HCT116 (cell line): ENCODE data around the gene GPHN. TPM values are rescaled to one million over a fixed set of nuclear protein-coding genes. Genes with fewer than 3 reads are reported as not detected.

Source experiments
- ATAC-seq: fragments of 200-7000 bp; cut with Tn5 transposase; 2 replicates; pipeline ENCODE4 v1.9.1; 2020; ENCODE audit warnings: mild to moderate bottlenecking, moderate library complexity
- BruUV-seq: library from RNA; stranded (reverse); fragments of 400-500 nt; replicated peaks from 2 replicates; lab custom pipeline; 2021; lab: Mats Ljungman, UMichigan
- CTCF ChIA-PET: fragments of 300-600 bp; sonication (Branson Sonifier 250); formaldehyde crosslinking; loops from one replicate; lab custom pipeline; 2021; ENCODE audit warnings: antibody characterized with exemption; lab: Charles Lee
- POLR2A ChIA-PET: fragments of 300-600, 350-600 bp; sonication (Branson Sonifier 250); formaldehyde crosslinking; loops from one replicate; lab custom pipeline; 2021; ENCODE audit warnings: antibody characterized with exemption; lab: Charles Lee
- RAD21 ChIA-PET, 2 experiments: fragments of 300-600 bp; sonication (Branson Sonifier 250); formaldehyde crosslinking; loops; one replicate each; lab custom pipeline; 2023; ENCODE audit warnings: low total read pairs in 2 of 2; ENCODE audit not compliant: uncharacterized antibody in 2 of 2, unreplicated experiment in 2 of 2, low non-redundant PET in 1 of 2; lab: Charles Lee
- DNase-seq: peaks from one replicate; pipeline ENCODE4 v3.0.0-alpha.2; 2010; ENCODE audit warnings: low read depth, low spot score
- H2AFZ ChIP-seq: fragments of 200-600 bp; shearing (Covaris generic), sonication (generic); 2 replicates; pipeline ENCODE4 v1.6.1; 2017; ENCODE audit warnings: low read depth, mixed run types, mixed read lengths, antibody characterized with exemption, low read length; ENCODE audit not compliant: poor library complexity, severe bottlenecking
- H3K27ac ChIP-seq: 2 replicates; pipeline ENCODE4 v1.5.1; 2012; ENCODE audit warnings: low read depth, low read length
- H3K27me3 ChIP-seq: fragments of 200-600 bp; sonication (generic); 2 replicates; pipeline ENCODE4 v1.6.1; 2016; ENCODE audit warnings: mixed run types, low read length, mixed read lengths; ENCODE audit not compliant: insufficient read depth
- H3K36me3 ChIP-seq, 2 experiments: fragments of 200-500 bp in 1 of 2; fragments of 200-600 bp in 1 of 2; sonication (Bioruptor generic) in 1 of 2; sonication (generic) in 1 of 2; 2 replicates each; pipeline versions ENCODE4 v1.5.1 to v1.6.1; 2014 to 2016; ENCODE audit warnings: low read length in 2 of 2, inconsistent platforms in 1 of 2, mixed read lengths in 1 of 2, mixed run types in 1 of 2; ENCODE audit not compliant: insufficient read depth in 2 of 2, control insufficient read depth in 1 of 2
- H3K4me1 ChIP-seq, 2 experiments: fragments of 200-600 bp in 1 of 2; sonication (generic) in 1 of 2; 2 replicates each; pipeline versions ENCODE4 v1.5.1 to v1.6.1; 2012 to 2017; ENCODE audit warnings: low read length in 2 of 2, inconsistent platforms in 1 of 2, mild to moderate bottlenecking in 1 of 2, mixed read lengths in 1 of 2, mixed run types in 1 of 2, moderate library complexity in 1 of 2; ENCODE audit not compliant: insufficient read depth in 2 of 2, control insufficient read depth in 1 of 2
- H3K4me2 ChIP-seq: fragments of 200-600 bp; sonication (generic); 2 replicates; pipeline ENCODE4 v1.6.1; 2017; ENCODE audit warnings: mixed run types, low read length, mixed read lengths
- H3K4me3 ChIP-seq, 2 experiments: fragments of 200-600 bp in 1 of 2; sonication (generic) in 1 of 2; replicated peaks in 1 of 2; 2 replicates each; pipeline ENCODE4 v1.5.1; 2011 to 2016; ENCODE audit warnings: low read length in 2 of 2, control low read depth in 1 of 2, low read depth in 1 of 2, mild to moderate bottlenecking in 1 of 2, mixed read lengths in 1 of 2, mixed run types in 1 of 2
- H3K79me2 ChIP-seq: fragments of 200-600 bp; sonication (generic); 2 replicates; pipeline ENCODE4 v1.6.1; 2017; ENCODE audit warnings: mild to moderate bottlenecking, mixed run types, low read length, moderate library complexity, mixed read lengths; ENCODE audit not compliant: insufficient read depth
- H3K9ac ChIP-seq: fragments of 200-600 bp; sonication (generic); 2 replicates; pipeline ENCODE4 v1.6.1; 2016; ENCODE audit warnings: low read length, mixed read lengths
- H3K9me2 ChIP-seq: fragments of 200-600 bp; sonication (generic), shearing (Covaris generic); 2 replicates; pipeline ENCODE4 v1.6.1; 2017; ENCODE audit warnings: mixed run types, mild to moderate bottlenecking, moderate library complexity; ENCODE audit not compliant: insufficient read depth
- H3K9me3 ChIP-seq, 2 experiments: fragments of 200-500 bp in 1 of 2; fragments of 200-600 bp in 1 of 2; sonication (Bioruptor generic) in 1 of 2; sonication (generic) in 1 of 2; 2 replicates each; pipeline ENCODE4 v1.6.1; 2014 to 2017; ENCODE audit warnings: low read length in 2 of 2, mixed read lengths in 2 of 2, inconsistent platforms in 1 of 2, low read depth in 1 of 2, mild to moderate bottlenecking in 1 of 2, mixed run types in 1 of 2, moderate library complexity in 1 of 2; ENCODE audit not compliant: control insufficient read depth in 1 of 2, insufficient read depth in 1 of 2
- H4K20me1 ChIP-seq: fragments of 200-600 bp; sonication (generic), shearing (Covaris generic); 2 replicates; pipeline ENCODE4 v1.6.1; 2017; ENCODE audit warnings: mixed run types, mild to moderate bottlenecking, moderate library complexity; ENCODE audit not compliant: insufficient read depth
- CEBPB ChIP-seq: IDR thresholded peaks from 2 replicates; pipeline ENCODE4 v1.6.1; 2012; ENCODE audit warnings: low read depth
- EGR1 ChIP-seq: IDR thresholded peaks from 2 replicates; pipeline ENCODE4 v1.6.1; 2012; ENCODE audit warnings: low read depth
- EZH2 ChIP-seq: fragments of 200-600 bp; sonication (generic); IDR thresholded peaks from 2 replicates; pipeline ENCODE4 v1.6.1; 2017; ENCODE audit warnings: antibody characterized with exemption, mixed run types
- POLR2AphosphoS5 ChIP-seq: IDR thresholded peaks from 2 replicates; pipeline ENCODE4 v1.6.1; 2011; ENCODE audit warnings: mild to moderate bottlenecking, low read depth, low read length, moderate library complexity
- RAD21 ChIP-seq: IDR thresholded peaks from 2 replicates; pipeline ENCODE4 v1.6.1; 2012; ENCODE audit warnings: low read depth, mild to moderate bottlenecking
- SIN3A ChIP-seq: IDR thresholded peaks from 2 replicates; pipeline ENCODE4 v1.6.1; 2012; ENCODE audit warnings: low read depth
- YY1 ChIP-seq: IDR thresholded peaks from 2 replicates; pipeline ENCODE4 v1.6.1; 2011; ENCODE audit warnings: low read length, low read depth, moderate library complexity, mild to moderate bottlenecking; ENCODE audit not compliant: insufficient replicate concordance; ENCODE audit errors: extremely low read depth
- ZFX ChIP-seq: fragments of 450-650 bp; IDR thresholded peaks from 2 replicates; pipeline ENCODE4 v1.6.1; 2017
- intact Hi-C: fragments of 100-400 bp; cut with micrococcal nuclease; formaldehyde crosslinking; loops from 2 replicates; pipeline ENCODE4 v1.10.0; 2022
- total RNA-seq: library from RNA; stranded (reverse); gene quantifications from one replicate; pipeline ENCODE4 v1.2.1, GENCODE V29; 2021; ENCODE audit not compliant: unreplicated experiment
- TF ChIP-seq, protein P1 (sequence below): IDR thresholded peaks from 2 replicates; pipeline ENCODE4 v1.6.1; 2012
- TF ChIP-seq, protein P2 (sequence below), 3 experiments: fragments of 200-600 bp in 1 of 3; sonication (generic) in 1 of 3; IDR thresholded peaks in 2 of 3; conservative IDR thresholded peaks in 1 of 3; 2 replicates each; pipeline ENCODE4 v1.5.1; 2012 to 2017; ENCODE audit warnings: low read depth in 2 of 3, low read length in 2 of 3, antibody characterized with exemption in 1 of 3, borderline replicate concordance in 1 of 3, control low read depth in 1 of 3, mild to moderate bottlenecking in 1 of 3, mixed read lengths in 1 of 3, mixed run types in 1 of 3, moderate library complexity in 1 of 3; ENCODE audit not compliant: insufficient read depth in 1 of 3
- TF ChIP-seq, protein P3 (sequence below): IDR thresholded peaks from 2 replicates; pipeline ENCODE4 v1.6.1; 2012; ENCODE audit warnings: low read depth

Gene GPHN
- total RNA-seq, 1 experiment from 2014 or later, result 43.8 TPM

DNA sequence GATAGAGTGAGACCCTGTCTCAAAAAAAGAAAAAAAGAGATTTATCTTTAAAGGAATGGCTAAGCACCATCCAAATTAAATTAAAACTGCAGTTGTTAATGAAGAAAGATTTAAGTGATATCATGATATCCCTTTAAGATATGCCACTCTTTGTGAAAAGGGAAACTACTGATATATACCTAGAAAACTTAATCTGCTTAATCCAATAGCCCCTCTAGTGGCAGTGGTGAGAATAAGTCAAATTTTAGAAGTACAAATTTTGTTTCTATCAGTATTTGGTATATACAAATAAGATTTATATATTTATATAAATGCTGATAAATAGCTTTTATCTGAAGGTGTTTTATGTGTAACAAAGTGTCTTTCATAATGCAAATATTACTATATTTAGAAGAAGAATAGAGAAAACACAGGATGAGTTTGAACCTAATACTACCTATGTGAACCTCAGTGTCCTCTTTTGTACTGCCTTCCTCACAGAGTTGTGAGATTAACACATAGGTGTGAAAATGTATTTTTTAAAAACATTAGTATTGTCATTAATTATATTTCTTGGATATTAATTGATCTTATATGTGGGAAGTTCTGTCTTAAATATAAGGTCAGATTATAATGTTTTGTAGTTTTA lies 629.9 kb downstream of the GPHN start:
- TF ChIP-seq CEBPB, result no peak
- TF ChIP-seq, protein P1, sequence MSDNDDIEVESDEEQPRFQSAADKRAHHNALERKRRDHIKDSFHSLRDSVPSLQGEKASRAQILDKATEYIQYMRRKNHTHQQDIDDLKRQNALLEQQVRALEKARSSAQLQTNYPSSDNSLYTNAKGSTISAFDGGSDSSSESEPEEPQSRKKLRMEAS, result no peak
- TF ChIP-seq RAD21, result peak; percentile 35; the same call in 1 of the 2 replicates
- TF ChIP-seq, protein P2, sequence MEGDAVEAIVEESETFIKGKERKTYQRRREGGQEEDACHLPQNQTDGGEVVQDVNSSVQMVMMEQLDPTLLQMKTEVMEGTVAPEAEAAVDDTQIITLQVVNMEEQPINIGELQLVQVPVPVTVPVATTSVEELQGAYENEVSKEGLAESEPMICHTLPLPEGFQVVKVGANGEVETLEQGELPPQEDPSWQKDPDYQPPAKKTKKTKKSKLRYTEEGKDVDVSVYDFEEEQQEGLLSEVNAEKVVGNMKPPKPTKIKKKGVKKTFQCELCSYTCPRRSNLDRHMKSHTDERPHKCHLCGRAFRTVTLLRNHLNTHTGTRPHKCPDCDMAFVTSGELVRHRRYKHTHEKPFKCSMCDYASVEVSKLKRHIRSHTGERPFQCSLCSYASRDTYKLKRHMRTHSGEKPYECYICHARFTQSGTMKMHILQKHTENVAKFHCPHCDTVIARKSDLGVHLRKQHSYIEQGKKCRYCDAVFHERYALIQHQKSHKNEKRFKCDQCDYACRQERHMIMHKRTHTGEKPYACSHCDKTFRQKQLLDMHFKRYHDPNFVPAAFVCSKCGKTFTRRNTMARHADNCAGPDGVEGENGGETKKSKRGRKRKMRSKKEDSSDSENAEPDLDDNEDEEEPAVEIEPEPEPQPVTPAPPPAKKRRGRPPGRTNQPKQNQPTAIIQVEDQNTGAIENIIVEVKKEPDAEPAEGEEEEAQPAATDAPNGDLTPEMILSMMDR (IDR thresholded peaks at IDR 0.05 in 2 of 3, conservative IDR thresholded peaks at IDR 0.05 in 1 of 3; ENCODE audit: borderline replicate concordance in 1 of 3, insufficient read depth in 1 of 3, low read depth in 2 of 3, low read length in 2 of 3), result peak; percentile 14 to 57 (median 53); a peak in 5 of 6 replicates
- intact Hi-C loops, result no loop called here
- Histone ChIP-seq H3K36me3 (no peaks in the 10 kb centered on the region), H3K4me1 (no peaks in the 10 kb centered on the region), H4K20me1 (no peaks in the 10 kb centered on the region), H3K4me3 (no peak overlapping the region), H3K4me2 (no peak overlapping the region), H3K9me2 (no peaks in the 10 kb centered on the region), H3K27me3 (no peaks in the 10 kb centered on the region), H3K9me3 (no peaks in the 10 kb centered on the region), H3K79me2 (no peaks in the 10 kb centered on the region), H3K9ac (no peak overlapping the region), H3K27ac (no peak overlapping the region), H2AFZ (no peak overlapping the region)
- BruUV-seq, result no TSS peak
- ATAC-seq (peak; percentile 62), DNase-seq (no peak)
- CTCF ChIA-PET, result no interaction called here
- RAD21 ChIA-PET, result no interaction called here
- POLR2A ChIA-PET, result no interaction called here

DNA sequence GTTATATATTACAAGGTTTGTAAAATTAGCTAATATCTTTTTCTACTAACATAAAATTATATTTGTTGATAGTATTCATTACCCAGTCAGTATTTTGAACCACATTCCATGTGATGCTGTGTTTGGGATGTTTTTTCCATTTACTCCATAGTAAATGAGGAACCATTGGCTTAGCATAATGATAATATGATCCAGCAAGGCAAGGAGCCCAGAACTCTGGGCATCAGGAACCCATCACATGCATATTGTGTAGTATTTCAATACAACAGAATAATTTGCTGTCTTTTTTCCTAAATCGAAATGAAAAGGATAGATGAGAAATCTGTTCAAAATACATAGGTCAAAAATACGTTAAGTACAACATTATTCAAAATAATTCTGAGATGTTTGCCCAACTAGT lies 632.6 kb downstream of the GPHN start:
- Histone ChIP-seq H3K9me3 (no peaks in the 10 kb centered on the region), H3K4me1 (no peaks in the 10 kb centered on the region)
- CTCF ChIA-PET, result no interaction called here
- TF ChIP-seq SIN3A (no peak), RAD21 (no peak), EGR1 (no peak), EZH2 (no peak), POLR2AphosphoS5 (no peak), YY1 (no peak), ZFX (no peak)
- TF ChIP-seq, protein P1, result no peak
- TF ChIP-seq, protein P3, sequence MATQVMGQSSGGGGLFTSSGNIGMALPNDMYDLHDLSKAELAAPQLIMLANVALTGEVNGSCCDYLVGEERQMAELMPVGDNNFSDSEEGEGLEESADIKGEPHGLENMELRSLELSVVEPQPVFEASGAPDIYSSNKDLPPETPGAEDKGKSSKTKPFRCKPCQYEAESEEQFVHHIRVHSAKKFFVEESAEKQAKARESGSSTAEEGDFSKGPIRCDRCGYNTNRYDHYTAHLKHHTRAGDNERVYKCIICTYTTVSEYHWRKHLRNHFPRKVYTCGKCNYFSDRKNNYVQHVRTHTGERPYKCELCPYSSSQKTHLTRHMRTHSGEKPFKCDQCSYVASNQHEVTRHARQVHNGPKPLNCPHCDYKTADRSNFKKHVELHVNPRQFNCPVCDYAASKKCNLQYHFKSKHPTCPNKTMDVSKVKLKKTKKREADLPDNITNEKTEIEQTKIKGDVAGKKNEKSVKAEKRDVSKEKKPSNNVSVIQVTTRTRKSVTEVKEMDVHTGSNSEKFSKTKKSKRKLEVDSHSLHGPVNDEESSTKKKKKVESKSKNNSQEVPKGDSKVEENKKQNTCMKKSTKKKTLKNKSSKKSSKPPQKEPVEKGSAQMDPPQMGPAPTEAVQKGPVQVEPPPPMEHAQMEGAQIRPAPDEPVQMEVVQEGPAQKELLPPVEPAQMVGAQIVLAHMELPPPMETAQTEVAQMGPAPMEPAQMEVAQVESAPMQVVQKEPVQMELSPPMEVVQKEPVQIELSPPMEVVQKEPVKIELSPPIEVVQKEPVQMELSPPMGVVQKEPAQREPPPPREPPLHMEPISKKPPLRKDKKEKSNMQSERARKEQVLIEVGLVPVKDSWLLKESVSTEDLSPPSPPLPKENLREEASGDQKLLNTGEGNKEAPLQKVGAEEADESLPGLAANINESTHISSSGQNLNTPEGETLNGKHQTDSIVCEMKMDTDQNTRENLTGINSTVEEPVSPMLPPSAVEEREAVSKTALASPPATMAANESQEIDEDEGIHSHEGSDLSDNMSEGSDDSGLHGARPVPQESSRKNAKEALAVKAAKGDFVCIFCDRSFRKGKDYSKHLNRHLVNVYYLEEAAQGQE, result no peak

More for the DNA sequence above, 632.6 kb downstream of the GPHN start:
- DNase-seq, result no peak
- Histone ChIP-seq H3K9me2 (no peaks in the 10 kb centered on the region), H3K9ac (no peak overlapping the region), H3K36me3 (no peaks in the 10 kb centered on the region), H3K27ac (no peak overlapping the region), H3K4me3 (no peak overlapping the region), H3K4me2 (no peak overlapping the region), H2AFZ (no peak overlapping the region), H4K20me1 (no peaks in the 10 kb centered on the region), H3K27me3 (no peaks in the 10 kb centered on the region), H3K79me2 (no peaks in the 10 kb centered on the region)
- BruUV-seq, result no TSS peak
- ChIA-PET RAD21 (no interaction called here), POLR2A (no interaction called here)
- no peak for ATAC-seq
- intact Hi-C loops, result no loop called here
